Endodermal cell (in vitro differentiated cells): ENCODE measurements around the gene LCN1. TPM values are rescaled to one million over a fixed set of nuclear protein-coding genes. Genes with fewer than 3 reads are reported as not detected.
A peak's percentile ranks its signal among the peaks of the same experiment; 100 is the strongest.

ENCODE experiments used
- DNase-seq: peaks from one replicate; pipeline ENCODE4 v3.0.0-alpha.2; 2017
- H3K27ac ChIP-seq: 2 replicates; pipeline ENCODE4 v1.5.1; 2013; ENCODE audit warnings: mild to moderate bottlenecking, low read depth, low read length, moderate library complexity
- H3K27me3 ChIP-seq: 2 replicates; pipeline ENCODE4 v1.6.1; 2013; ENCODE audit warnings: mild to moderate bottlenecking, low read length, moderate library complexity; ENCODE audit not compliant: insufficient read depth, control insufficient read depth, poor library complexity, severe bottlenecking
- H3K36me3 ChIP-seq: 2 replicates; pipeline ENCODE4 v1.7.0; 2013; ENCODE audit warnings: mild to moderate bottlenecking, low read length, moderate library complexity; ENCODE audit not compliant: control insufficient read depth, insufficient read depth
- H3K4me1 ChIP-seq: one replicate; pipeline ENCODE4 v1.7.0; 2013; ENCODE audit warnings: low read length; ENCODE audit not compliant: control insufficient read depth, insufficient read depth
- H3K4me3 ChIP-seq: 2 replicates; pipeline ENCODE4 v1.5.1; 2013; ENCODE audit warnings: mild to moderate bottlenecking, low read length, moderate library complexity
- H3K9ac ChIP-seq: 2 replicates; pipeline ENCODE4 v1.6.1; 2013; ENCODE audit warnings: mild to moderate bottlenecking, low read length, moderate library complexity; ENCODE audit not compliant: poor library complexity, severe bottlenecking; ENCODE audit errors: extremely low read depth
- H3K9me3 ChIP-seq: 2 replicates; pipeline ENCODE4 v1.6.1; 2013; ENCODE audit warnings: mild to moderate bottlenecking, low read length, moderate library complexity; ENCODE audit not compliant: control insufficient read depth
- H3K27ac Mint-ChIP-seq: 2 replicates; pipeline ENCODE4 v1.8.0; 2020; ENCODE audit warnings: mixed read lengths
- H3K27me3 Mint-ChIP-seq: 2 replicates; pipeline ENCODE4 v1.8.0; 2021; ENCODE audit warnings: mild to moderate bottlenecking, mixed read lengths; ENCODE audit not compliant: insufficient read depth
- H3K36me3 Mint-ChIP-seq: 2 replicates; pipeline ENCODE4 v1.8.0; 2020; ENCODE audit warnings: low read depth, mixed read lengths
- H3K4me1 Mint-ChIP-seq: 2 replicates; pipeline ENCODE4 v1.8.0; 2020; ENCODE audit warnings: mixed read lengths
- H3K4me3 Mint-ChIP-seq: 2 replicates; pipeline ENCODE4 v1.8.0; 2020; ENCODE audit warnings: mild to moderate bottlenecking, moderate library complexity, mixed read lengths
- H3K9me3 Mint-ChIP-seq: 2 replicates; pipeline ENCODE4 v1.8.0; 2020; ENCODE audit warnings: mild to moderate bottlenecking, mixed read lengths
- WGBS, 2 experiments: methylation state at CpG; one replicate each; pipeline versions ENCODE4 v1.1.5 to v1.1.7; 2013; ENCODE audit warnings: missing lambda C conversion rate in 2 of 2, mixed read lengths in 1 of 2; ENCODE audit not compliant: insufficient coverage in 1 of 2, insufficient read length in 1 of 2; 5-methylcytosine and 5-hydroxymethylcytosine counted together
- total RNA-seq, 2 donors: library from RNA; stranded (reverse); fragmentation: NEBNext Ultra II Directional in 1 of 2; extraction: Animal tissue kit (Norgen Biotek cat#: 25700) in 1 of 2; gene quantifications; 2 replicates in 1 of 2; 3 replicates in 1 of 2; pipeline ENCODE4 v1.2.1, GENCODE V29; 2021
- TF ChIP-seq, protein P1 (sequence below): fragments of 200-600 bp; sonication (generic); conservative IDR thresholded peaks from 2 replicates; pipeline ENCODE4 v1.5.0; 2021; ENCODE audit warnings: antibody characterized with exemption, mild to moderate bottlenecking

Gene LCN1
- total RNA-seq, 2 donors from 2014 or later = not detected

DNA sequence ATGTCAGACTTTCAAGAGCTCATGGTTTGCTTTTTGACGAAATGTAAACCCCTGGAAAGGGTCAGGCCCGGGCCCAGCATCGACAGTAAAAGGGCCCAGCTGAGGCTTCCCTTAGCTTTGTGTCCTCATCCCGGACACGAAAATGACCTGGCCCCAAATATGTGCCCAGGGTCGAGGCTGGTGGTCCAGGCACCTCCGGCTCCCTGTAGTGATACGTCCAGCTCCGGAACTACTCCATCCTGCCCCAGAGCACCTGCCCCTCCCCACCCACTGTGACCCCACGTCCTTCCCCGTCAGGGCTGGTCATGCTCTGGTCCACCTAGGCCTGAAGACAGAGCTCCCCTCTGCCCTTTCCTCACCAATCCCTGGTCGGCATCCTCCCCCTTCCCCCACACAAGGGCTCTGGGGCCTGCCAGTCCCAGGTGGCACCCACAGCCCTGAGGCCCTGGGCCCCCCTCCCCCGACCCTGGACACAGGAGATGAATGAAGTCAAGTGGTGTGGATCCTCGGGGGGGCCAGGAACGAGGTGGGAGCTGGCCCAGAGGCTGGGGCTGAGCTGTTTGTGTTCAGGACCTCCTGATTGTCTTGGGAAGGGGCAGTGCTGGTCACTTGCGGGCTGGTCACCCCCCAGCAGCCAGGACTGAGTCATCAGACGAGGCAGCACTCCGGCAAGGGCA, 30.9 kb downstream of the LCN1 start:
- no peaks in the 10 kb centered on the region for H3K36me3 Mint-ChIP-seq
- Histone ChIP-seq H3K4me1 (no peaks in the 10 kb centered on the region), H3K9me3 (no peaks in the 10 kb centered on the region), H3K27me3 (no peaks in the 10 kb centered on the region), H3K27ac (no peak overlapping the region), H3K4me3 (no peak overlapping the region), H3K9ac (no peak overlapping the region), H3K36me3 (no peaks in the 10 kb centered on the region)
- no peak overlapping the region for H3K4me3 Mint-ChIP-seq
- H3K9me3 Mint-ChIP-seq = no peaks in the 10 kb centered on the region
- no peak for DNase-seq
- no peak overlapping the region for H3K27ac Mint-ChIP-seq
- no peaks in the 10 kb centered on the region for H3K4me1 Mint-ChIP-seq
- TF ChIP-seq, protein P1, sequence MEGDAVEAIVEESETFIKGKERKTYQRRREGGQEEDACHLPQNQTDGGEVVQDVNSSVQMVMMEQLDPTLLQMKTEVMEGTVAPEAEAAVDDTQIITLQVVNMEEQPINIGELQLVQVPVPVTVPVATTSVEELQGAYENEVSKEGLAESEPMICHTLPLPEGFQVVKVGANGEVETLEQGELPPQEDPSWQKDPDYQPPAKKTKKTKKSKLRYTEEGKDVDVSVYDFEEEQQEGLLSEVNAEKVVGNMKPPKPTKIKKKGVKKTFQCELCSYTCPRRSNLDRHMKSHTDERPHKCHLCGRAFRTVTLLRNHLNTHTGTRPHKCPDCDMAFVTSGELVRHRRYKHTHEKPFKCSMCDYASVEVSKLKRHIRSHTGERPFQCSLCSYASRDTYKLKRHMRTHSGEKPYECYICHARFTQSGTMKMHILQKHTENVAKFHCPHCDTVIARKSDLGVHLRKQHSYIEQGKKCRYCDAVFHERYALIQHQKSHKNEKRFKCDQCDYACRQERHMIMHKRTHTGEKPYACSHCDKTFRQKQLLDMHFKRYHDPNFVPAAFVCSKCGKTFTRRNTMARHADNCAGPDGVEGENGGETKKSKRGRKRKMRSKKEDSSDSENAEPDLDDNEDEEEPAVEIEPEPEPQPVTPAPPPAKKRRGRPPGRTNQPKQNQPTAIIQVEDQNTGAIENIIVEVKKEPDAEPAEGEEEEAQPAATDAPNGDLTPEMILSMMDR = no peak
- no peaks in the 10 kb centered on the region for H3K27me3 Mint-ChIP-seq
- WGBS, 2 experiments = 87 to 99% methylated on average over 12 to 18 of the region's 18 CpGs

DNA sequence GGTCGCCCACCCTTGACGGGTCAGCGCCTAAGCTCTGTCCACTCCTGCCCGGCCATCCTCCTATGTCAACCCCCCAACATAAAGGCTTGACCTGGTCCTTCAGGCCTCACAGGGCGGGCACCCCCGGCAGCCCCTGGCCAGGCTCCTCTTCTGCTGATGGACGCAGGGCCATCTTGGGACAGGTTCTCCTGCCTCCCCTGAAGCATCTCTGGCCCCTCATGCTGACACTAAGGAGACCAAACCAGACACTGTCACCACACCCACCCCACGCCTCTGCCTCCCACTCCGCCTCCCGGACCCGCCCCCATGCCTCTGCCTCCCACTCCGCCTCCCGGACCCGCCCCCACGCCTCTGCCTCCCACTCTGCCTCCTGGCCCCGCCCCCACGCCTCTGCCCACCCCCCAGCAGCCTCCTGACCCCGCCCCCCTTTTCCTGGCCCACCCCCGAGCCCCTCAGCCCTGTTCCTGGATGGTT, 31.5 kb downstream of the LCN1 start:
- H3K4me1 ChIP-seq = no peaks in the 10 kb centered on the region
- Mint-ChIP-seq H3K27ac (no peak overlapping the region), H3K4me1 (no peaks in the 10 kb centered on the region), H3K27me3 (no peaks in the 10 kb centered on the region), H3K4me3 (no peak overlapping the region), H3K36me3 (no peaks in the 10 kb centered on the region), H3K9me3 (no peaks in the 10 kb centered on the region)
- H3K27me3 ChIP-seq = no peaks in the 10 kb centered on the region
- no peak overlapping the region for H3K4me3 ChIP-seq
- peak; percentile 69 for DNase-seq
- H3K36me3 ChIP-seq = no peaks in the 10 kb centered on the region
- H3K27ac ChIP-seq = no peak overlapping the region
- TF ChIP-seq, protein P1 = no peak
- WGBS, 2 experiments = 93 to 100% methylated on average over 1 to 12 of the region's 19 CpGs
- H3K9me3 ChIP-seq = no peaks in the 10 kb centered on the region
- H3K9ac ChIP-seq = no peak overlapping the region

DNA sequence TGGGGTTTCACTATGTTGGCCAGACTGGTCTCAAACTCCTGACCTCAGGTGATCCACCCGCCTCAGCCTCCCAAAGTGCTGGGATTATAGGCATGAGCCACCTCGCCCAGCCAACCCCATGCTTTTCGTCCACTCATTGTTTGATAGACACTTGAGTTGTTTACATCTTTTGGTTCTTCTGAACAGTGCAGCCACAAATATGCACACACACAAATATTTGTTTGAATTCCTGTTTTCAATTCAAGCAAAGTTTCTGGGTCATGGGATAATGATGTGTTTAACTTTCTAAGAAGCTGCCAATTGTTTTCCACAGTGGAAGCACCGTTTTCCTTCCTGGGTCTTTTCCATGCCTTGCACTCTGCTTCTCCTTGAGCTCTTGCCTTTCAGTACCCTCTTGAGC, 33.5 kb downstream of the LCN1 start:
- H3K4me3 Mint-ChIP-seq = no peak overlapping the region
- 96 to 100% methylated on average over 1 to 4 of the region's 4 CpGs for WGBS, 2 experiments
- H3K4me1 Mint-ChIP-seq = peaks cover 5% of the 10 kb centered on the region
- no peaks in the 10 kb centered on the region for H3K27me3 Mint-ChIP-seq
- H3K36me3 Mint-ChIP-seq = no peaks in the 10 kb centered on the region
- Histone ChIP-seq H3K4me1 (no peaks in the 10 kb centered on the region), H3K36me3 (no peaks in the 10 kb centered on the region), H3K9me3 (no peaks in the 10 kb centered on the region), H3K27ac (no peak overlapping the region), H3K4me3 (no peak overlapping the region), H3K27me3 (no peaks in the 10 kb centered on the region), H3K9ac (no peak overlapping the region)
- no peaks in the 10 kb centered on the region for H3K9me3 Mint-ChIP-seq
- H3K27ac Mint-ChIP-seq = no peak overlapping the region
- no peak for DNase-seq
- TF ChIP-seq, protein P1 = no peak
